K562 (cell line): Measurements from ENCODE around the gene C1orf105. TPM values are rescaled to one million over a fixed set of nuclear protein-coding genes. Genes with fewer than 3 reads are reported as not detected.

Source experiments
- ATAC-seq: fragments of 200-7000 bp; cut with Tn5 transposase; 3 replicates; pipeline ENCODE4 v1.9.1; 2020; ENCODE audit warnings: moderate library complexity
- BruUV-seq: library from RNA; stranded (reverse); fragments of 400-500 nt; replicated peaks from 2 replicates; lab custom pipeline; 2021; lab: Mats Ljungman, UMichigan
- CTCF ChIA-PET: fragments of 300-600 bp; formaldehyde crosslinking; extraction: SDS; loops from one replicate; lab custom pipeline; 2021; ENCODE audit warnings: low intra/inter-chr PET ratio; lab: Yijun Ruan, JAX
- POLR2A ChIA-PET: fragments of 300-600, 350-650 bp; sonication (Branson Sonifier 250); formaldehyde crosslinking; extraction: SDS; loops from one replicate; lab custom pipeline; 2021; ENCODE audit warnings: antibody characterized with exemption, inconsistent platforms; lab: Yijun Ruan, JAX
- DNase-seq, 4 experiments: peaks; one replicate each; pipeline versions ENCODE4 v3.0.0 to v3.0.0-alpha.2; 2011 to 2018; ENCODE audit warnings: low spot score in 3 of 4, mixed read lengths in 3 of 4; ENCODE audit errors: extremely low read depth in 1 of 4
- FAIRE-seq: peaks from 2 replicates; lab custom pipeline; 2011; peaks lifted over from hg19 to GRCh38; lab: Jason Lieb, UNC
- H2AFZ ChIP-seq: 2 replicates; pipeline ENCODE4 v1.6.0; 2011; ENCODE audit warnings: low read depth, low read length, control low read depth, inconsistent platforms
- H3K27ac ChIP-seq: fragments of 200-600 bp; 3 replicates; pipeline ENCODE4 v1.8.0; 2011; ENCODE audit warnings: low read depth, mild to moderate bottlenecking, control low read depth, inconsistent platforms, low read length, moderate library complexity, mixed read lengths; ENCODE audit errors: extremely low read depth
- H3K27me3 ChIP-seq, 2 experiments: fragments of 300-600 bp in 1 of 2; 2 replicates in 1 of 2; 3 replicates in 1 of 2; pipeline versions ENCODE4 v1.6.0 to v1.8.0; 2011; ENCODE audit warnings: inconsistent platforms in 2 of 2, low read length in 2 of 2, mild to moderate bottlenecking in 1 of 2, mixed read lengths in 1 of 2, moderate library complexity in 1 of 2; ENCODE audit not compliant: control insufficient read depth in 2 of 2, insufficient read depth in 2 of 2
- H3K36me3 ChIP-seq: fragments of 300-600 bp; 3 replicates; pipeline ENCODE4 v1.8.0; 2011; ENCODE audit warnings: mild to moderate bottlenecking, low read length, inconsistent platforms; ENCODE audit not compliant: control insufficient read depth, insufficient read depth
- H3K4me1 ChIP-seq, 2 experiments: fragments of 200-600 bp in 1 of 2; replicated peaks in 1 of 2; 2 replicates in 1 of 2; 3 replicates in 1 of 2; pipeline versions ENCODE4 v1.5.1 to v1.8.0; 2011; ENCODE audit warnings: inconsistent platforms in 2 of 2, low read length in 2 of 2, mild to moderate bottlenecking in 1 of 2, mixed read lengths in 1 of 2, moderate library complexity in 1 of 2; ENCODE audit not compliant: control insufficient read depth in 2 of 2, insufficient read depth in 2 of 2
- H3K4me2 ChIP-seq: 2 replicates; pipeline ENCODE4 v1.6.1; 2011; ENCODE audit warnings: low read length, control low read depth, inconsistent platforms, mixed read lengths; ENCODE audit not compliant: insufficient read depth
- H3K4me3 ChIP-seq: fragments of 200-600 bp; sonication (generic), shearing (Covaris generic); 2 replicates; pipeline ENCODE4 v1.5.1; 2016; ENCODE audit warnings: control low read depth, inconsistent platforms
- H3K79me2 ChIP-seq: fragments of 200-600 bp; 3 replicates; pipeline ENCODE4 v1.8.0; 2011; ENCODE audit warnings: low read length, inconsistent platforms; ENCODE audit not compliant: control insufficient read depth, insufficient read depth
- H3K9ac ChIP-seq, 2 experiments: 2 replicates each; pipeline versions ENCODE4 v1.6.0 to v1.6.1; 2011; ENCODE audit warnings: low read depth in 2 of 2, low read length in 2 of 2, control low read depth in 1 of 2, inconsistent platforms in 1 of 2, mild to moderate bottlenecking in 1 of 2, mixed read lengths in 1 of 2; ENCODE audit not compliant: insufficient read depth in 1 of 2
- H3K9me1 ChIP-seq: one replicate; pipeline ENCODE4 v1.6.0; 2011; ENCODE audit warnings: inconsistent platforms, mild to moderate bottlenecking, low read length, moderate library complexity; ENCODE audit not compliant: control insufficient read depth, insufficient read depth
- H3K9me3 ChIP-seq: replicated peaks from 2 replicates; pipeline ENCODE4 v1.5.1; 2011; ENCODE audit warnings: low read depth, low read length, inconsistent platforms; ENCODE audit not compliant: control insufficient read depth, insufficient read depth
- H4K20me1 ChIP-seq: replicated peaks from 2 replicates; pipeline ENCODE4 v1.6.1; 2011; ENCODE audit warnings: low read length, inconsistent platforms, mixed read lengths; ENCODE audit not compliant: control insufficient read depth, insufficient read depth
- DIDO1 ChIP-seq: fragments of 450-650 bp; IDR thresholded peaks from 2 replicates; pipeline ENCODE4 v1.6.1; 2016; ENCODE audit warnings: low read depth, missing biosample characterization, missing genetic modification characterization
- ID3 ChIP-seq, 2 experiments: fragments of 250-450 bp in 1 of 2; fragments of 450-650 bp in 1 of 2; sonication (Bioruptor Pico) in 1 of 2; IDR thresholded peaks; 2 replicates each; pipeline versions ENCODE4 v1.6.1 to v1.8.0; 2016 to 2021; ENCODE audit warnings: mild to moderate bottlenecking in 2 of 2, moderate library complexity in 2 of 2, missing compliant biosample characterization in 1 of 2, missing genetic modification characterization in 1 of 2
- KHSRP ChIP-seq: fragments of 450-650 bp; IDR thresholded peaks from 2 replicates; pipeline ENCODE4 v1.6.1; 2017
- MBD2 ChIP-seq: sonication (generic); IDR thresholded peaks from 2 replicates; pipeline ENCODE4 v1.6.1; 2016; ENCODE audit warnings: low read depth, borderline replicate concordance
- NCOA6 ChIP-seq: fragments of 450-650 bp; IDR thresholded peaks from 2 replicates; pipeline ENCODE4 v1.6.1; 2017; ENCODE audit warnings: mild to moderate bottlenecking
- NR3C1 ChIP-seq: sonication (generic); formaldehyde crosslinking; IDR thresholded peaks from 2 replicates; pipeline ENCODE4 v1.8.1; 2022; ENCODE audit warnings: missing genetic modification reagents
- NRF1 ChIP-seq, 2 experiments: fragments of 450-650 bp; IDR thresholded peaks in 1 of 2; conservative IDR thresholded peaks in 1 of 2; 2 replicates each; pipeline ENCODE4 v1.6.1; 2014; ENCODE audit warnings: mild to moderate bottlenecking in 2 of 2
- RFX7 ChIP-seq: fragments of 250-450 bp; sonication (Bioruptor Pico); IDR thresholded peaks from 2 replicates; pipeline ENCODE4 v1.5.1; 2021; ENCODE audit warnings: mild to moderate bottlenecking
- SMARCA4 ChIP-seq: fragments of 450-650 bp; IDR thresholded peaks from 2 replicates; pipeline ENCODE4 v1.6.1; 2016
- UBTF ChIP-seq, 2 experiments: IDR thresholded peaks; 2 replicates each; pipeline ENCODE4 v1.6.1; 2012; ENCODE audit warnings: improper control_type of control experiment in 2 of 2, low read depth in 2 of 2, low read length in 2 of 2, borderline replicate concordance in 1 of 2
- ZMIZ1 ChIP-seq, 2 experiments: fragments of 150-350 bp in 1 of 2; IDR thresholded peaks; 2 replicates each; pipeline ENCODE4 v1.6.1; 2012 to 2016; ENCODE audit warnings: low read depth in 2 of 2, low read length in 2 of 2, mild to moderate bottlenecking in 1 of 2, moderate library complexity in 1 of 2
- ZNF436 ChIP-seq: fragments of 250-450, 450-650 bp; sonication (Bioruptor Pico); formaldehyde crosslinking; IDR thresholded peaks from 2 replicates; pipeline ENCODE4 v1.7.0; 2020; ENCODE audit warnings: mild to moderate bottlenecking
- ZNF655 ChIP-seq: fragments of 250-450 bp; sonication (Bioruptor Pico); IDR thresholded peaks from 2 replicates; pipeline ENCODE4 v1.5.0; 2021
- ZSCAN29 ChIP-seq: fragments of 450-650 bp; IDR thresholded peaks from 2 replicates; pipeline ENCODE4 v1.6.1; 2017
- WGBS: fragments of 100-300 bp; shearing (Covaris generic); methylation state at CpG from one replicate; pipeline ENCODE4 v1.1.6; 2016; ENCODE audit warnings: low coverage, mixed read lengths; ENCODE audit not compliant: insufficient coverage; ENCODE audit errors: missing lambda C conversion rate; 5-methylcytosine and 5-hydroxymethylcytosine counted together
- in situ Hi-C: fragments of 300-500 bp; cut with MboI; formaldehyde crosslinking; loops from 4 replicates; pipeline ENCODE4 v1.15.0; 2018; ENCODE audit warnings: inconsistent platforms, mixed read lengths
- intact Hi-C: fragments of 100-400 bp; cut with micrococcal nuclease; formaldehyde crosslinking; loops from 2 replicates; pipeline ENCODE4 v1.14.2; 2022
- polyA plus RNA-seq, 8 experiments: library from polyadenylated mRNA; depleted of rRNA in 4 of 8; stranded (reverse) in 5 of 8; unstranded in 3 of 8; fragments of >200 nt; fragmentation: Nextera tagmentation in 2 of 8; fragmentation: Illumina TruSeq in 1 of 8; extraction: Ambion mirVana in 2 of 8; extraction: Trizol in 1 of 8; gene quantifications; 2 replicates each; pipeline versions ENCODE4 v1.2.1 to v1.2.3, GENCODE V29; 2011 to 2014; ENCODE audit warnings: inconsistent platforms in 1 of 8, missing spikeins in 1 of 8
- total RNA-seq, 7 experiments: library from RNA; depleted of rRNA in 6 of 7; stranded (reverse); fragments of >200 nt in 6 of 7; fragmentation: Illumina TruSeq in 2 of 7; extraction: Trizol in 2 of 7; gene quantifications; 2 replicates each; pipeline versions ENCODE4 v1.2.1 to v1.2.3, GENCODE V29; 2011 to 2021; ENCODE audit warnings: low replicate concordance in 1 of 7

C1orf105 gene
- total and polyA plus RNA-seq, 9 of the 15 experiments (the other 6 are each of a cell fraction or from before 2014, with no cell fraction given): 0.08 TPM; not detected in 8

- TF ChIP-seq UBTF (IDR thresholded peaks at IDR 0.05; ENCODE audit: borderline replicate concordance in 1 of 2, low read depth in 2 of 2, low read length in 2 of 2): no peak
- no peak for TF ChIP-seq NRF1 (conservative IDR thresholded peaks at IDR 0.05 in 1 of 2, IDR thresholded peaks at IDR 0.05 in 1 of 2)
- TF ChIP-seq ID3 (CRISPR knock-in tag; IDR thresholded peaks at IDR 0.05): no peak
- no peak for TF ChIP-seq ID3 (tag; IDR thresholded peaks at IDR 0.05)
- no peak for TF ChIP-seq NCOA6
These were observed 67.9 kb downstream of the C1orf105 start (continued) for GRCh38 chr1:172488393-172488792.

- Histone ChIP-seq H3K4me1 (peaks cover 0 to 17% of the 10 kb centered on the region in 2 experiments; a peak in 3 of 5 replicates), H3K36me3 (no peaks in the 10 kb centered on the region), H2AFZ (peak overlapping the region; percentile 20; the same call in 1 of the 2 replicates), H3K9ac (no peak overlapping the region), H4K20me1 (no peaks in the 10 kb centered on the region), H3K27me3 (no peaks in the 10 kb centered on the region), H3K79me2 (no peaks in the 10 kb centered on the region), H3K27ac (no peak overlapping the region), H3K4me2 (no peak overlapping the region), H3K4me3 (no peak overlapping the region), H3K9me1 (no peaks in the 10 kb centered on the region), H3K9me3 (no peaks in the 10 kb centered on the region)
- no peak for FAIRE-seq
- CTCF ChIA-PET: no interaction called here
- BruUV-seq: no TSS peak
- intact Hi-C loops: no loop called here
- ATAC-seq: no peak
- POLR2A ChIA-PET: interaction anchor here (0.6 kb wide), 1 partner anchor 9 kb away, joined by 3 read pairs; no protein-coding TSS in a partner anchor
- in situ Hi-C loops: no loop called here
- no peak for DNase-seq
- 6% methylated on average over 3 of the region's 3 CpGs for WGBS
- TF ChIP-seq ZNF436 (CRISPR knock-in tag): no peak
- no peak for TF ChIP-seq KHSRP
- no peak for TF ChIP-seq NR3C1
- no peak for TF ChIP-seq ZSCAN29
- TF ChIP-seq MBD2: no peak
- no peak for TF ChIP-seq SMARCA4
- no peak for TF ChIP-seq DIDO1
- TF ChIP-seq ZMIZ1 (IDR thresholded peaks at IDR 0.05; ENCODE audit: low read depth in 2 of 2, low read length in 2 of 2): no peak
- TF ChIP-seq ZNF655 (CRISPR knock-in tag): no peak
- no peak for TF ChIP-seq RFX7 (CRISPR knock-in tag)
These were observed 69.4 kb downstream of the C1orf105 start for GRCh38 chr1:172489847-172490246.
